Endothelial cell of umbilical vein (primary cell): ENCODE measurements around the gene FMO1. TPM values are rescaled to one million over a fixed set of nuclear protein-coding genes. Genes with fewer than 3 reads are reported as not detected.

Experiments
- BruUV-seq: library from RNA; stranded (reverse); fragments of 400-500 nt; replicated peaks from 2 replicates; lab custom pipeline; 2021; lab: Mats Ljungman, UMichigan
- CTCF ChIA-PET: fragments of 300-600, 350-600 bp; sonication (Branson Sonifier 250); formaldehyde crosslinking; loops from one replicate; lab custom pipeline; 2021; ENCODE audit warnings: antibody characterized with exemption, inconsistent platforms; lab: Charles Lee
- POLR2A ChIA-PET: fragments of 300-600, 350-600 bp; sonication (Branson Sonifier 250); formaldehyde crosslinking; loops from one replicate; lab custom pipeline; 2021; ENCODE audit warnings: antibody characterized with exemption, inconsistent platforms; lab: Charles Lee
- DNase-seq: peaks from one replicate; pipeline ENCODE4 v3.0.0-alpha.2; 2011; ENCODE audit warnings: low read depth, low spot score
- FAIRE-seq: peaks from 2 replicates; lab custom pipeline; 2011; peaks lifted over from hg19 to GRCh38; lab: Jason Lieb, UNC
- H2AFZ ChIP-seq: 2 replicates; pipeline ENCODE4 v1.6.0; 2012; ENCODE audit warnings: low read depth, low read length, control low read depth, inconsistent platforms
- H3K27ac ChIP-seq: 2 replicates; pipeline ENCODE4 v1.5.1; 2011; ENCODE audit warnings: low read depth, mild to moderate bottlenecking, control low read depth, low read length, moderate library complexity; ENCODE audit not compliant: insufficient read depth
- H3K27me3 ChIP-seq, 2 experiments: 2 replicates each; pipeline versions ENCODE4 v1.6.0 to v1.6.1; 2011; ENCODE audit warnings: low read length in 2 of 2, mixed read lengths in 1 of 2; ENCODE audit not compliant: control insufficient read depth in 2 of 2, insufficient read depth in 2 of 2
- H3K36me3 ChIP-seq, 2 experiments: 2 replicates in 1 of 2; 3 replicates in 1 of 2; pipeline ENCODE4 v1.5.1; 2011; ENCODE audit warnings: low read length in 2 of 2, mild to moderate bottlenecking in 1 of 2, moderate library complexity in 1 of 2; ENCODE audit not compliant: control insufficient read depth in 2 of 2, insufficient read depth in 2 of 2; ENCODE audit errors: extremely low read depth in 1 of 2
- H3K4me1 ChIP-seq: 3 replicates; pipeline ENCODE4 v1.5.1; 2011; ENCODE audit warnings: mild to moderate bottlenecking, low read length; ENCODE audit not compliant: control insufficient read depth, insufficient read depth; ENCODE audit errors: extremely low read depth
- H3K4me2 ChIP-seq: 2 replicates; pipeline ENCODE4 v1.6.1; 2011; ENCODE audit warnings: low read length, control low read depth, mixed read lengths; ENCODE audit not compliant: insufficient read depth
- H3K4me3 ChIP-seq, 3 experiments: fragments of 200-600 bp in 1 of 3; sonication (generic), shearing (Covaris generic) in 1 of 3; replicated peaks in 1 of 3; 2 replicates each; pipeline ENCODE4 v1.5.1; 2011 to 2016; ENCODE audit warnings: control low read depth in 3 of 3, low read length in 3 of 3, mild to moderate bottlenecking in 2 of 3, inconsistent platforms in 1 of 3, low read depth in 1 of 3, moderate library complexity in 1 of 3; ENCODE audit not compliant: insufficient read depth in 1 of 3
- H3K79me2 ChIP-seq: 2 replicates; pipeline ENCODE4 v1.6.0; 2012; ENCODE audit warnings: low read length, inconsistent platforms; ENCODE audit not compliant: control insufficient read depth, insufficient read depth
- H3K9ac ChIP-seq: replicated peaks from 2 replicates; pipeline ENCODE3; 2011; ENCODE audit warnings: low read length, control low read depth; ENCODE audit not compliant: insufficient read depth; ENCODE audit errors: extremely low read depth
- H3K9me1 ChIP-seq: replicated peaks from 3 replicates; pipeline ENCODE4 v1.6.0; 2011; ENCODE audit warnings: mild to moderate bottlenecking, low read length; ENCODE audit not compliant: control insufficient read depth, insufficient read depth; ENCODE audit errors: extremely low read depth
- H3K9me3 ChIP-seq: replicated peaks from 2 replicates; pipeline ENCODE4 v1.5.1; 2012; ENCODE audit warnings: low read length, inconsistent platforms; ENCODE audit not compliant: control insufficient read depth, insufficient read depth
- H4K20me1 ChIP-seq: replicated peaks from 2 replicates; pipeline ENCODE3; 2011; ENCODE audit warnings: mild to moderate bottlenecking, low read length; ENCODE audit not compliant: control insufficient read depth, insufficient read depth; ENCODE audit errors: extremely low read depth
- EZH2 ChIP-seq: IDR thresholded peaks from 2 replicates; pipeline ENCODE4 v1.6.1; 2012; ENCODE audit warnings: borderline replicate concordance, low read depth, mild to moderate bottlenecking, moderate library complexity, low read length, inconsistent platforms; ENCODE audit not compliant: severe bottlenecking
- FOS ChIP-seq: IDR thresholded peaks from 2 replicates; pipeline ENCODE4 v1.6.1; 2011; ENCODE audit warnings: mild to moderate bottlenecking, low read length, moderate library complexity, borderline replicate concordance; ENCODE audit not compliant: insufficient read depth
- GATA2 ChIP-seq: IDR thresholded peaks from 2 replicates; pipeline ENCODE4 v1.7.0; 2011; ENCODE audit warnings: low read depth, mild to moderate bottlenecking, moderate library complexity, mixed read lengths, low read length; ENCODE audit not compliant: insufficient read length, insufficient read depth
- JUN ChIP-seq: IDR thresholded peaks from 2 replicates; pipeline ENCODE4 v1.6.1; 2011; ENCODE audit warnings: borderline replicate concordance, low read depth; ENCODE audit not compliant: insufficient read length, insufficient read depth
- MAX ChIP-seq: IDR thresholded peaks from 2 replicates; pipeline ENCODE4 v1.6.1; 2011; ENCODE audit not compliant: insufficient read depth, insufficient read length
- MYC ChIP-seq: IDR thresholded peaks from one replicate; pipeline ENCODE4 v1.6.1; 2011; ENCODE audit warnings: mild to moderate bottlenecking, low read depth, low read length
- POLR2A ChIP-seq: IDR thresholded peaks from 2 replicates; pipeline ENCODE4 v1.6.1; 2012; ENCODE audit warnings: low read depth, mild to moderate bottlenecking, control low read depth, low read length
- POLR2AphosphoS5 ChIP-seq: IDR thresholded peaks from 2 replicates; pipeline ENCODE4 v1.6.1; 2012; ENCODE audit warnings: low read depth, mild to moderate bottlenecking, control low read depth, low read length, moderate library complexity; ENCODE audit not compliant: insufficient read depth
- dilution Hi-C: fragments of 300-500 bp; cut with MboI; formaldehyde crosslinking; loops from one replicate; pipeline ENCODE4 v1.15.0; 2019; ENCODE audit warnings: low sequenced_read_pairs; ENCODE audit not compliant: extremely low pct_ligation_motif_present
- intact Hi-C: fragments of 100-400 bp; cut with micrococcal nuclease; formaldehyde crosslinking; loops from one replicate; pipeline ENCODE4 v1.10.0; 2022
- polyA plus RNA-seq, 4 experiments: library from polyadenylated mRNA; depleted of rRNA in 3 of 4; stranded (reverse) in 3 of 4; unstranded in 1 of 4; fragments of >200 nt; gene quantifications; 2 replicates each; pipeline versions ENCODE4 v1.2.1 to v1.2.3, GENCODE V29; 2011 to 2012; ENCODE audit warnings: missing spikeins in 1 of 4
- total RNA-seq: library from RNA; stranded (reverse); gene quantifications from 2 replicates; pipeline ENCODE4 v1.2.3, GENCODE V29; 2021
- TF ChIP-seq, protein P1 (sequence below), 2 donors: IDR thresholded peaks; 1 replicate in 1 of 2; 2 replicates in 1 of 2; pipeline ENCODE4 v1.5.1; 2011; ENCODE audit warnings: low read length in 2 of 2, mild to moderate bottlenecking in 2 of 2, moderate library complexity in 2 of 2, control low read depth in 1 of 2, inconsistent platforms in 1 of 2, low read depth in 1 of 2; ENCODE audit not compliant: insufficient read depth in 1 of 2; ENCODE audit errors: extremely low read depth in 1 of 2

FMO1 gene
- total and polyA plus RNA-seq, 2 donors (not counting 3 experiments of a cell fraction or from before 2014, with no cell fraction given), result not detected

- no peak for TF ChIP-seq GATA2
- no peak for TF ChIP-seq POLR2AphosphoS5
- TF ChIP-seq POLR2A, result no peak
- TF ChIP-seq MAX, result no peak
- TF ChIP-seq MYC, result no peak
- TF ChIP-seq, protein P1, sequence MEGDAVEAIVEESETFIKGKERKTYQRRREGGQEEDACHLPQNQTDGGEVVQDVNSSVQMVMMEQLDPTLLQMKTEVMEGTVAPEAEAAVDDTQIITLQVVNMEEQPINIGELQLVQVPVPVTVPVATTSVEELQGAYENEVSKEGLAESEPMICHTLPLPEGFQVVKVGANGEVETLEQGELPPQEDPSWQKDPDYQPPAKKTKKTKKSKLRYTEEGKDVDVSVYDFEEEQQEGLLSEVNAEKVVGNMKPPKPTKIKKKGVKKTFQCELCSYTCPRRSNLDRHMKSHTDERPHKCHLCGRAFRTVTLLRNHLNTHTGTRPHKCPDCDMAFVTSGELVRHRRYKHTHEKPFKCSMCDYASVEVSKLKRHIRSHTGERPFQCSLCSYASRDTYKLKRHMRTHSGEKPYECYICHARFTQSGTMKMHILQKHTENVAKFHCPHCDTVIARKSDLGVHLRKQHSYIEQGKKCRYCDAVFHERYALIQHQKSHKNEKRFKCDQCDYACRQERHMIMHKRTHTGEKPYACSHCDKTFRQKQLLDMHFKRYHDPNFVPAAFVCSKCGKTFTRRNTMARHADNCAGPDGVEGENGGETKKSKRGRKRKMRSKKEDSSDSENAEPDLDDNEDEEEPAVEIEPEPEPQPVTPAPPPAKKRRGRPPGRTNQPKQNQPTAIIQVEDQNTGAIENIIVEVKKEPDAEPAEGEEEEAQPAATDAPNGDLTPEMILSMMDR (IDR thresholded peaks at IDR 0.05; ENCODE audit: extremely low read depth in 1 of 2, insufficient read depth in 1 of 2, low read depth in 1 of 2, low read length in 2 of 2), result no peak
- no peak for TF ChIP-seq EZH2
- TF ChIP-seq FOS, result no peak
- TF ChIP-seq JUN, result no peak
- intact Hi-C loops (no loop called here), dilution Hi-C loops (no loop called here)
- Histone ChIP-seq H3K9ac (no peak overlapping the region), H4K20me1 (no peaks in the 10 kb centered on the region), H3K9me1 (no peaks in the 10 kb centered on the region), H3K4me1 (no peaks in the 10 kb centered on the region), H3K36me3 (no peaks in the 10 kb centered on the region), H3K27ac (no peak overlapping the region), H3K4me3 (no peak overlapping the region), H3K4me2 (no peak overlapping the region), H3K27me3 (no peaks in the 10 kb centered on the region), H3K9me3 (no peaks in the 10 kb centered on the region), H2AFZ (no peak overlapping the region), H3K79me2 (no peaks in the 10 kb centered on the region)
- ChIA-PET CTCF (no interaction called here), POLR2A (no interaction called here)
- DNase-seq (no peak), FAIRE-seq (no peak)
- no TSS peak for BruUV-seq
Measured at GRCh38 chr1:171207377-171207776, 40.9 kb upstream of the FMO1 start.
